Prostate gland (tissue), 2 donors: ENCODE data around the gene MCM6. TPM values are rescaled to one million over a fixed set of nuclear protein-coding genes. Genes with fewer than 3 reads are reported as not detected.

Experiments used
- DNase-seq: peaks from one replicate; pipeline ENCODE4 v3.0.0-alpha.2; 2019; ENCODE audit warnings: low spot score
- H3K27ac ChIP-seq, 2 donors: fragments of 200-600 bp; sonication (generic); 2 replicates each; pipeline ENCODE4 v1.5.1; 2017 to 2019
- H3K27me3 ChIP-seq: fragments of 200-600 bp; sonication (generic); replicated peaks from 2 replicates; pipeline ENCODE4 v1.5.1; 2019; ENCODE audit not compliant: insufficient read depth
- H3K36me3 ChIP-seq, 2 donors: fragments of 200-600 bp; sonication (generic); 1 replicate in 1 of 2; 2 replicates in 1 of 2; pipeline versions ENCODE4 v1.5.1 to v1.8.1; 2017 to 2019
- H3K4me1 ChIP-seq: fragments of 200-600 bp; sonication (generic); replicated peaks from 2 replicates; pipeline ENCODE4 v1.5.1; 2019
- H3K4me3 ChIP-seq, 2 donors: fragments of 200-600 bp; sonication (generic); 2 replicates each; pipeline ENCODE4 v1.5.1; 2017 to 2019
- H3K9me3 ChIP-seq: fragments of 200-600 bp; sonication (generic); 2 replicates; pipeline ENCODE4 v1.5.1; 2017
- CTCF ChIP-seq, 4 experiments: fragments of 200-600 bp in 2 of 4; fragments of 450-650 bp in 2 of 4; sonication (generic) in 2 of 4; IDR thresholded peaks; 1 replicate in 3 of 4; 2 replicates in 1 of 4; pipeline ENCODE4 v1.5.1; 2016 to 2019; ENCODE audit warnings: antibody characterized with exemption in 4 of 4, mild to moderate bottlenecking in 2 of 4, moderate library complexity in 2 of 4
- POLR2A ChIP-seq: fragments of 450-650 bp; IDR thresholded peaks from one replicate; pipeline ENCODE4 v1.6.1; 2016; ENCODE audit warnings: antibody characterized with exemption, mild to moderate bottlenecking
- POLR2AphosphoS5 ChIP-seq: sonication (generic); formaldehyde crosslinking; IDR thresholded peaks from one replicate; pipeline ENCODE4 v1.6.1; 2017; ENCODE audit warnings: antibody characterized with exemption
- WGBS: methylation state at CpG from one replicate; pipeline ENCODE4 v1.1.5; 2018; 5-methylcytosine and 5-hydroxymethylcytosine counted together
- intact Hi-C: fragments of 100-400 bp; cut with DNase I; formaldehyde crosslinking; loops from one replicate; pipeline ENCODE4 v1.14.2; 2022
- total RNA-seq, 2 donors: library from RNA; depleted of rRNA; stranded (reverse); fragments of >200 nt; gene quantifications; one replicate each; pipeline ENCODE4 v1.1.0, GENCODE V29; 2016

The MCM6 gene
- total RNA-seq, 2 donors from 2014 or later, result 6.8 to 19.8 TPM

GRCh38 chr2:135874777-135875365, 1.4 kb downstream of the MCM6 start:
- no peaks in the 10 kb centered on the region for H3K4me1 ChIP-seq
- DNase-seq, result no peak
- WGBS, result 83% methylated on average over 19 of the region's 19 CpGs
- TF ChIP-seq CTCF (IDR thresholded peaks at IDR 0.05) (no peak), POLR2A (no peak), POLR2AphosphoS5 (no peak)
- intact Hi-C loops, result loop anchor here (10.0 kb wide), 1 partner anchor 130 kb away; the partner anchor contains the start of gene UBXN4
- no peaks in the 10 kb centered on the region for H3K27me3 ChIP-seq
- no peak overlapping the region for H3K4me3 ChIP-seq
- no peaks in the 10 kb centered on the region for H3K9me3 ChIP-seq
- no peaks in the 10 kb centered on the region for H3K36me3 ChIP-seq
- H3K27ac ChIP-seq, result no peak overlapping the region

GRCh38 chr2:135870571-135870970, 5.7 kb downstream of the MCM6 start:
- H3K27ac ChIP-seq, result no peak overlapping the region
- H3K27me3 ChIP-seq, result no peaks in the 10 kb centered on the region
- no peak for DNase-seq
- H3K36me3 ChIP-seq, result no peaks in the 10 kb centered on the region
- WGBS, result 95% methylated on average over 1 of the region's 1 CpG
- no peaks in the 10 kb centered on the region for H3K9me3 ChIP-seq
- no peak for TF ChIP-seq POLR2A
- TF ChIP-seq CTCF (IDR thresholded peaks at IDR 0.05), result no peak
- TF ChIP-seq POLR2AphosphoS5, result no peak
- H3K4me3 ChIP-seq, result no peak overlapping the region
- intact Hi-C loops, result loop anchor here (10.0 kb wide), 1 partner anchor 126 kb away; the partner anchor contains the start of gene UBXN4
- no peaks in the 10 kb centered on the region for H3K4me1 ChIP-seq

GRCh38 chr2:135863233-135863632, 13.0 kb downstream of the MCM6 start:
- H3K27ac ChIP-seq, result no peak overlapping the region

GRCh38 chr2:135862718-135863117, 13.5 kb downstream of the MCM6 start:
- no peak for DNase-seq

More at GRCh38 chr2:135863233-135863632, 13.0 kb downstream of the MCM6 start:
- no peak overlapping the region for H3K4me3 ChIP-seq
- TF ChIP-seq CTCF (IDR thresholded peaks at IDR 0.05) (no peak), POLR2AphosphoS5 (no peak)
- WGBS, result 76% methylated on average over 6 of the region's 6 CpGs
- H3K4me1 ChIP-seq, result no peaks in the 10 kb centered on the region
- no peak for DNase-seq
- intact Hi-C loops, result no loop called here
- H3K36me3 ChIP-seq, result peaks cover 0 to 5% of the 10 kb centered on the region in 2 donors
- H3K9me3 ChIP-seq, result no peaks in the 10 kb centered on the region
- no peaks in the 10 kb centered on the region for H3K27me3 ChIP-seq

More at GRCh38 chr2:135862718-135863117, 13.5 kb downstream of the MCM6 start:
- Histone ChIP-seq H3K9me3 (no peaks in the 10 kb centered on the region), H3K4me3 (no peak overlapping the region), H3K27ac (no peak overlapping the region), H3K4me1 (no peaks in the 10 kb centered on the region), H3K27me3 (no peaks in the 10 kb centered on the region), H3K36me3 (peaks cover 0 to 5% of the 10 kb centered on the region in 2 donors)
- TF ChIP-seq POLR2AphosphoS5 (no peak), POLR2A (no peak), CTCF (IDR thresholded peaks at IDR 0.05) (no peak)
- 76% methylated on average over 4 of the region's 4 CpGs for WGBS
- intact Hi-C loops, result no loop called here
